ENCODE measurements around the gene COL20A1. TPM values are rescaled to one million over a fixed set of nuclear protein-coding genes. Genes with fewer than 3 reads are reported as not detected.

COL20A1 gene
- total RNA-seq, 4 donors from 2014 or later = not detected

- TF ChIP-seq, protein P1, sequence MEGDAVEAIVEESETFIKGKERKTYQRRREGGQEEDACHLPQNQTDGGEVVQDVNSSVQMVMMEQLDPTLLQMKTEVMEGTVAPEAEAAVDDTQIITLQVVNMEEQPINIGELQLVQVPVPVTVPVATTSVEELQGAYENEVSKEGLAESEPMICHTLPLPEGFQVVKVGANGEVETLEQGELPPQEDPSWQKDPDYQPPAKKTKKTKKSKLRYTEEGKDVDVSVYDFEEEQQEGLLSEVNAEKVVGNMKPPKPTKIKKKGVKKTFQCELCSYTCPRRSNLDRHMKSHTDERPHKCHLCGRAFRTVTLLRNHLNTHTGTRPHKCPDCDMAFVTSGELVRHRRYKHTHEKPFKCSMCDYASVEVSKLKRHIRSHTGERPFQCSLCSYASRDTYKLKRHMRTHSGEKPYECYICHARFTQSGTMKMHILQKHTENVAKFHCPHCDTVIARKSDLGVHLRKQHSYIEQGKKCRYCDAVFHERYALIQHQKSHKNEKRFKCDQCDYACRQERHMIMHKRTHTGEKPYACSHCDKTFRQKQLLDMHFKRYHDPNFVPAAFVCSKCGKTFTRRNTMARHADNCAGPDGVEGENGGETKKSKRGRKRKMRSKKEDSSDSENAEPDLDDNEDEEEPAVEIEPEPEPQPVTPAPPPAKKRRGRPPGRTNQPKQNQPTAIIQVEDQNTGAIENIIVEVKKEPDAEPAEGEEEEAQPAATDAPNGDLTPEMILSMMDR (IDR thresholded peaks at IDR 0.05) = no peak
- TF ChIP-seq POLR2A (IDR thresholded peaks at IDR 0.05) = no peak
- no peak overlapping the region for H3K4me3 ChIP-seq (ENCODE audit: low read depth, poor library complexity, severe bottlenecking)
- 21 to 31% methylated on average over 11 to 18 of the region's 18 CpGs for WGBS, 2 donors
- no peak for DNase-seq (ENCODE audit: low spot score in 2 of 2)
- intact Hi-C loops (cut with DNase I; ENCODE audit: low total_unique reads) = no loop called here
Observed at GRCh38 chr20:63268671-63269439, 24.1 kb upstream of the COL20A1 start.

GRCh38 chr20:63269724-63270123 lies 23.3 kb upstream of the COL20A1 start:
- no peak for DNase-seq (ENCODE audit: low spot score in 2 of 2)
- 91 to 95% methylated on average over 9 of the region's 9 CpGs for WGBS, 2 donors
- TF ChIP-seq, protein P1 (IDR thresholded peaks at IDR 0.05) = no peak
- TF ChIP-seq POLR2A (IDR thresholded peaks at IDR 0.05) = no peak
- intact Hi-C loops (cut with DNase I; ENCODE audit: low total_unique reads) = no loop called here
- H3K4me3 ChIP-seq (ENCODE audit: low read depth, poor library complexity, severe bottlenecking) = no peak overlapping the region

GRCh38 chr20:63270606-63271325 lies 22.2 kb upstream of the COL20A1 start:
- H3K4me3 ChIP-seq (ENCODE audit: low read depth, poor library complexity, severe bottlenecking) = no peak overlapping the region
- 86 to 92% methylated on average over 9 of the region's 9 CpGs for WGBS, 2 donors
- TF ChIP-seq, protein P1 (IDR thresholded peaks at IDR 0.05) = no peak
- TF ChIP-seq POLR2A (IDR thresholded peaks at IDR 0.05) = no peak
- DNase-seq (ENCODE audit: low spot score in 2 of 2) = no peak
- intact Hi-C loops (cut with DNase I; ENCODE audit: low total_unique reads) = no loop called here

DNA sequence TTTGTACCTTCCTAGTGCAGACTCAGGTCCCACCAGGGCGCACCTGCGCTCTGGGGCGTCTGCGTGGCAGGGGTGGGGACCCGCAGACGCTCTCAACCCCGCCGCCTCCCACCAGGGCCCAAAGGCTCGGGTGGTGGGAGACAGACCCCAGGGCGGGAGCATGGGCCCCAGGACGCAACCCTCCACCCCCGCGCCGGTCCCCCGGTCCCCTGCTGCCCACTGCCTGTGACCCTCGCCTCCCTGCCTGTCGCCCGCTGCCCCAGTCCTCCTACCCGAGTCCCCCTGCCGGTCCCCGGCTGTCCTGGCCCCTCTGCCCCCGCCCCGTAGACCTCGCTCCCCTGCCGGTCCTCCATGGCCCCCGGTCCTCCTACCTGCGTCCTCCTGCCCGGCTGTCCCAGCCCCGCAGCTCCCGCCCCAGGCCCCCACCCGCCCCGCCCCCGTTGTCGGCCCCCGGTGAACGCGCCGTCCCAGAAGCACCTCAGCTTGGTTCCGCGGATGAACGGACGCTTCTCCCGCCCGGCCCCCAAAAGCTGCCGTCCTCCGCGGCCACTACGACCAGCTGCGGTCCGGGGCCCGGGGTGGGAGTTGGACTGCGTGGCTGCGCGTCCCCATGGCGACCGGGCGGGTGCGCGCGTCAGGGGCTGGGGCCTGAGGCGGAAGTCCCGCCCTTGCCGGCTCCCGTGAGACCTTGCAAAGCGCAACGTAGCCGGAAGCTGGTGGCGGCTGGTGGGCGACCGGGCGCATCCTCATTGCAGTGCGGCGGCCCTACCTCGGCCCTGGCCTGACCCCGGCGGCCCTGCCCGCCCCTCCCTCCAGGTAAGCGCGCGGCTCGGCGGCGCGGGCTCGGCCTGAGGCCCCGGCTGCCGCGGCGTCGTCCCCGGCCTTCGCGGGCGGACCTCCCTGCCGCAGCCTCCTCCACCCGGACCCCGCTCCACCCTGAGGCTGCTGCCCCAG lies 20.6 kb upstream of the COL20A1 start, which contains the start of gene ARFGAP1:
TSS of gene ARFGAP1 (plus strand) at position 709 of the 954 bp plus-strand sequence. CDS start 2,768 bp downstream, outside the sequence.
- 1 to 2% methylated on average over 47 to 62 of the region's 97 CpGs for WGBS, 2 donors
- TF ChIP-seq, protein P1 (IDR thresholded peaks at IDR 0.05) = no peak
- TF ChIP-seq POLR2A (IDR thresholded peaks at IDR 0.05) = no peak
- peak; percentile 77 to 97 for DNase-seq (ENCODE audit: low spot score in 2 of 2)
- intact Hi-C loops (cut with DNase I; ENCODE audit: low total_unique reads) = no loop called here
- peak within 1 kb of the TSS; percentile 96 for H3K4me3 ChIP-seq (ENCODE audit: low read depth, poor library complexity, severe bottlenecking)

DNA sequence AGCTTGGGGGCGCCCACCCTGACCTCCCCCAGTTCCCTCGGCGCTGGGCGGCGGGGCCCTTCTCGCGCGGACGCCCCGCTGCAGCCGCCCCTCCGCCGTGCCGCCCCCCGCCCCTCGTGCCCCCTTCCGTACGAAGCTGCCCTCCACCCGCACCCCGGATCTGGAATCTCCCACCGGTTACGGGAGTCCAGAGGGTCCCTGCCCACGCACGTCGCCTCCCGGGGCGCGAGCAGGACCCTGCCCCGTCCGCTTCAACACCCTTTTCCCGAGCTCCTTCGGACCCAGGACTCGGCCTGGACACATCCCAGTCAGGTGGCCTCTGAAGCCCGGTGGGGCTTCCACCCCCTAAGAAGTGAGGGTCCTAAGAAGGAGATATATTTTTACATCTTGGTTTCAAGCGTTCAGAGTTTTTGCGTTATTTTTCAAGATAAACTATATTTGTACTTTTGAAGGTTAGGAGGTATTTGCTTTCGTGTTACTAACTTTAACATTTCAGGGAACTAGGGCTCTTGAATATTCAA lies 19.9 kb upstream of the COL20A1 start:
- WGBS, 2 donors = 0% methylated on average over 14 to 22 of the region's 37 CpGs
- no peak for DNase-seq (ENCODE audit: low spot score in 2 of 2)
- TF ChIP-seq, protein P1 (IDR thresholded peaks at IDR 0.05) = no peak
- TF ChIP-seq POLR2A (IDR thresholded peaks at IDR 0.05) = no peak
- peak overlapping the region; percentile 96 for H3K4me3 ChIP-seq (ENCODE audit: low read depth, poor library complexity, severe bottlenecking)
- intact Hi-C loops (cut with DNase I; ENCODE audit: low total_unique reads) = no loop called here
